OCI-LY3 (cell line): Measurements from ENCODE around the gene CNMD.

Experiments used
- H2AFZ ChIP-seq: fragments of 200-600, 300-600 bp; shearing (Covaris generic); 2 replicates; pipeline ENCODE4 v1.6.0; 2014; ENCODE audit warnings: antibody characterized with exemption, low read depth, low read length
- H3K27ac ChIP-seq: fragments of 200-600, 300-600 bp; sonication (generic); 2 replicates; pipeline ENCODE4 v1.5.1; 2014; ENCODE audit warnings: mild to moderate bottlenecking, low read length, moderate library complexity, mixed read lengths
- H3K27me3 ChIP-seq: fragments of 200-600, 300-600 bp; sonication (generic); 2 replicates; pipeline ENCODE4 v1.6.1; 2014; ENCODE audit warnings: low read depth, low read length, mixed read lengths
- H3K36me3 ChIP-seq: fragments of 200-600, 300-600 bp; sonication (generic); replicated peaks from 2 replicates; pipeline ENCODE3; 2014; ENCODE audit warnings: low read depth, low read length, mixed read lengths
- H3K4me1 ChIP-seq: fragments of 300-600, 200-600 bp; sonication (generic); 2 replicates; pipeline ENCODE4 v1.6.1; 2014; ENCODE audit warnings: low read length, mixed read lengths
- H3K4me2 ChIP-seq: fragments of 200-600, 300-600 bp; sonication (generic); 2 replicates; pipeline ENCODE4 v1.6.1; 2014; ENCODE audit warnings: low read length, mixed read lengths
- H3K4me3 ChIP-seq: fragments of 300-600, 200-600 bp; sonication (generic); 2 replicates; pipeline ENCODE4 v1.5.1; 2014; ENCODE audit warnings: antibody characterized with exemption, mild to moderate bottlenecking, low read length, moderate library complexity
- H3K79me2 ChIP-seq: fragments of 300-600, 200-600 bp; shearing (Covaris generic); 2 replicates; pipeline ENCODE4 v1.6.1; 2014; ENCODE audit warnings: mild to moderate bottlenecking, low read length, mixed read lengths
- H3K9ac ChIP-seq: fragments of 300-600, 200-600 bp; shearing (Covaris generic); 2 replicates; pipeline ENCODE4 v1.6.0; 2014; ENCODE audit warnings: mild to moderate bottlenecking, low read length, moderate library complexity
- H3K9me3 ChIP-seq: fragments of 200-600, 300-600 bp; shearing (Covaris generic); 2 replicates; pipeline ENCODE4 v1.6.1; 2014; ENCODE audit warnings: low read length, mixed read lengths; ENCODE audit not compliant: insufficient read depth
- H4K20me1 ChIP-seq: fragments of 200-600, 300-600 bp; sonication (generic); 2 replicates; pipeline ENCODE4 v1.6.1; 2016; ENCODE audit warnings: low read length, mixed read lengths; ENCODE audit not compliant: insufficient read depth
- EZH2phosphoT487 ChIP-seq: fragments of 200-600 bp; shearing (Covaris generic); IDR thresholded peaks from 2 replicates; pipeline ENCODE4 v1.6.1; 2018; ENCODE audit warnings: antibody characterized with exemption, mixed run types, low read depth
- TF ChIP-seq, protein P1 (sequence below): fragments of 200-600, 300-600 bp; sonication (generic); IDR thresholded peaks from 2 replicates; pipeline ENCODE4 v1.5.1; 2014; ENCODE audit warnings: antibody characterized with exemption, low read length, low read depth

Gene CNMD

DNA sequence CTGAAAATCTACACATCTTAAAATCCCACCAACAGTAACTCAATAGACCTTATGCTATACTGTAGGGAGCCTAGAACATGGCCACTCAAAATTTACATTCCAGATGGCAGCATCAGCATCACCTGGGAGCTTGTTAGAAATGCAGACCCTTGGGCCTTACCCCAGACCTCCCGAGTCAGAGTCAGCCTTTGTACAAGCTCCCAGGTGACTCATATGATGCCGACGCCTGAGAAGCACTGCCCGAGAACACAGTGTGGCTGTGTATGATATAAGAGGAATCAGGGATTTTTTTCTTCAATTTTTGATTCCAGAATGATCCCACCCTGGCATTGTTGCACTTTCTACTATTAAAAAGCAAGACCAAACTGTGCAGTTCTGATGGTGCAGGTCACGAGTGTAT is 35.9 kb upstream of the CNMD start:
- TF ChIP-seq, protein P1, sequence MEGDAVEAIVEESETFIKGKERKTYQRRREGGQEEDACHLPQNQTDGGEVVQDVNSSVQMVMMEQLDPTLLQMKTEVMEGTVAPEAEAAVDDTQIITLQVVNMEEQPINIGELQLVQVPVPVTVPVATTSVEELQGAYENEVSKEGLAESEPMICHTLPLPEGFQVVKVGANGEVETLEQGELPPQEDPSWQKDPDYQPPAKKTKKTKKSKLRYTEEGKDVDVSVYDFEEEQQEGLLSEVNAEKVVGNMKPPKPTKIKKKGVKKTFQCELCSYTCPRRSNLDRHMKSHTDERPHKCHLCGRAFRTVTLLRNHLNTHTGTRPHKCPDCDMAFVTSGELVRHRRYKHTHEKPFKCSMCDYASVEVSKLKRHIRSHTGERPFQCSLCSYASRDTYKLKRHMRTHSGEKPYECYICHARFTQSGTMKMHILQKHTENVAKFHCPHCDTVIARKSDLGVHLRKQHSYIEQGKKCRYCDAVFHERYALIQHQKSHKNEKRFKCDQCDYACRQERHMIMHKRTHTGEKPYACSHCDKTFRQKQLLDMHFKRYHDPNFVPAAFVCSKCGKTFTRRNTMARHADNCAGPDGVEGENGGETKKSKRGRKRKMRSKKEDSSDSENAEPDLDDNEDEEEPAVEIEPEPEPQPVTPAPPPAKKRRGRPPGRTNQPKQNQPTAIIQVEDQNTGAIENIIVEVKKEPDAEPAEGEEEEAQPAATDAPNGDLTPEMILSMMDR, result no peak
- TF ChIP-seq EZH2phosphoT487, result no peak
- Histone ChIP-seq H3K27me3 (peaks cover 9% of the 10 kb centered on the region; the same call in 1 of the 2 replicates), H3K9ac (no peak overlapping the region), H3K4me2 (no peak overlapping the region), H3K4me3 (no peak overlapping the region), H3K4me1 (no peaks in the 10 kb centered on the region), H2AFZ (no peak overlapping the region), H3K79me2 (no peaks in the 10 kb centered on the region), H3K9me3 (no peaks in the 10 kb centered on the region), H3K27ac (no peak overlapping the region), H4K20me1 (no peaks in the 10 kb centered on the region), H3K36me3 (no peaks in the 10 kb centered on the region)

DNA sequence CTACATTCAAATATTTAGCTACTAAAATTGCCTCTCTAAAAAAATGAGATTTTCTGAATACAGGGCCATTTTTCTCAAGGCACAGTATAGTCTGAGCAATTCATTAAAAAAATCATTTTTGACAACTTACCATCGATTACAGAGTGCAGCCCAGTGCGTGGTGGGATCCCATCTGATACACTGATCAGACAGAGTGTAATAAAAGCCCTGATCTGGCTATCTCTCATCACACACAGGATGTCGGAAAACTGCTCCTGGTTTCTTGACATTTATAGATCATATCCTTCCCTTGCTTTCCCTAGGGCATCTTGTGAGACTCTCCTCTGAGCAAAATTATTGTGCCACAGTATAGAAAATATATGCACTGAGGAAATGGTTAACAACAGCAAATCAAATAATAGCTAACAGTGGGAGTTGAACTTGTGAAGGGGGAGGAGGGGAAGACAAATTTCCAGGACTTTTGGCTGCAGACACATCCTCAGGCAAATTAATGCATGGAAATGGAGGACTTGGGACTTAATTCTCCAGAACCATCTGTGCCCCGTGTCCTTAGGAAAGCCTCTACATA is 28.4 kb upstream of the CNMD start:
- H3K9me3 ChIP-seq, result no peaks in the 10 kb centered on the region
- no peak overlapping the region for H3K27ac ChIP-seq
- H3K9ac ChIP-seq, result no peak overlapping the region
- H4K20me1 ChIP-seq, result no peaks in the 10 kb centered on the region
- H3K79me2 ChIP-seq, result no peaks in the 10 kb centered on the region
- H3K4me2 ChIP-seq, result no peak overlapping the region
- H3K4me3 ChIP-seq, result no peak overlapping the region
- H3K27me3 ChIP-seq, result peaks cover 5% of the 10 kb centered on the region; the same call in 1 of the 2 replicates
- TF ChIP-seq EZH2phosphoT487, result no peak
- TF ChIP-seq, protein P1, result no peak
- no peaks in the 10 kb centered on the region for H3K36me3 ChIP-seq
- H2AFZ ChIP-seq, result no peak overlapping the region
- H3K4me1 ChIP-seq, result no peaks in the 10 kb centered on the region

DNA sequence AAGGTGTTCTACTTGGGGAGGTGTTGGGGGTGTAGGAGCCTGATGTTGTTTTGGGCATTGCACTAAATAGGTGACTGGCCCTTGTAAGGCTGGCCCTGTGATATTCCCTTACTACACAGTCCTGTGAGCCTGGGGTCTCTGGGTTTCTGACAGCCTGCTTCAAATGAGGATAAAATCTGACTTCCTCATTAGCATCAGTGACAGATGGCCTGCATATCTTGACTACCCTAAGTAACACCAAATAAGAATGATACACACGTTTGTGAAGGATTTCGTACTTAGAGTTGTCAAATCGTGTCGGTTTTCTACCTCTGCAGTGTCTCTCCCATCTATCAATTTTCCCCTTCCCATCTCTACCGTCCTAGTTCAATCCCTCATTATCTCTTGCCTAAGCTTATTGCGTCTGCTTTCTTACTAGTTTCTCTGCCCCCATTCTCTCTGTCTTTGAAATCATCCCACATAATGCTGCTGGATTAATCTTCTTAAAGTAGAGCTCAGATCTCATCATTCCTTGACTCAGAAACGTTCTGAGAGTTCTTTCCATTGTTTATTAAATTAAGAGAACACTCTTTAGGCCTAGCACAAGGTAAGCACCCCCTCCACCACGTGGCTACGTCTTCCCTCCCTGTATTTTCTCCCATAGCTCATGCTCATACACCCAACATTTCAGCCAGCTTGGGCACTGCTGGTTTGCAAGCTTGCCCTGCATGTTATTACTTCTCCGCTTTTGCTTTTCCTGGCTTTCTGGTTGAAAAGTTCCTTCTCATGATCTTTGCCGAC is 26.2 kb upstream of the CNMD start:
- no peaks in the 10 kb centered on the region for H3K27me3 ChIP-seq
- TF ChIP-seq EZH2phosphoT487, result no peak
- TF ChIP-seq, protein P1, result no peak
- no peaks in the 10 kb centered on the region for H3K36me3 ChIP-seq

DNA sequence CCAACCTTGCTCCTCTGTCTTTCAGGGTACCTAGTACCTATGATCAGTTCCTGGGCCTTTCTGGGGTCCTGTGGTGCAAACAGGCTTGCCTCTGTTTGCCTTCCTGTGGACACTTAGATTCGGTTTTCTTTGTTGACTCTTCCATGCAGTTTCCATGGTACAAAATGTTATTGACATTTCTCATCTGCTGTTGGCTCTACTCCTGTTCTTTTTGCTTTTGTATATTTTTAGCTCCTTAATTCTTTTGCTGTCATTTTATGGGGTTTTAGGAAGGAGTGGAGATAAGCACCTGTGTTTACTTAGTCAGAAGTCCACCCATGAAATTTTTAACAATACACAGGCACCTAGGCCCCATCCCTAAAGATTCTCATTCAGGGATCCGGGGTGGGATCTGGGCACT is 20.5 kb upstream of the CNMD start:
- Histone ChIP-seq H3K9ac (no peak overlapping the region), H3K27me3 (no peaks in the 10 kb centered on the region), H2AFZ (no peak overlapping the region), H3K27ac (no peak overlapping the region), H3K4me3 (no peak overlapping the region), H3K36me3 (no peaks in the 10 kb centered on the region), H3K4me1 (peaks cover 8% of the 10 kb centered on the region), H3K79me2 (no peaks in the 10 kb centered on the region), H3K4me2 (no peak overlapping the region), H4K20me1 (no peaks in the 10 kb centered on the region), H3K9me3 (no peaks in the 10 kb centered on the region)
- TF ChIP-seq EZH2phosphoT487, result no peak
- TF ChIP-seq, protein P1, result no peak

More for the DNA sequence above, 26.2 kb upstream of the CNMD start:
- Histone ChIP-seq H2AFZ (no peak overlapping the region), H3K4me2 (no peak overlapping the region), H4K20me1 (no peaks in the 10 kb centered on the region), H3K79me2 (no peaks in the 10 kb centered on the region), H3K9ac (no peak overlapping the region), H3K4me1 (no peaks in the 10 kb centered on the region), H3K4me3 (no peak overlapping the region), H3K27ac (no peak overlapping the region), H3K9me3 (no peaks in the 10 kb centered on the region)
